Astrocyte (in vitro differentiated cells and primary cell): ENCODE results near the gene RSRP1. TPM values are rescaled to one million over a fixed set of nuclear protein-coding genes. Genes with fewer than 3 reads are reported as not detected.

ENCODE experiments used
- DNase-seq: peaks from one replicate; pipeline ENCODE4 v3.0.0-alpha.2; 2010; ENCODE audit warnings: low read depth
- FAIRE-seq: peaks from 2 replicates; lab custom pipeline; 2011; peaks lifted over from hg19 to GRCh38; lab: Jason Lieb, UNC
- H2AFZ ChIP-seq: 2 replicates; pipeline ENCODE4 v1.6.0; 2012; ENCODE audit warnings: low read depth, low read length, inconsistent platforms
- H3K27ac ChIP-seq: 2 replicates; pipeline ENCODE4 v1.5.1; 2011; ENCODE audit warnings: low read depth, low read length, inconsistent platforms
- H3K27me3 ChIP-seq: 2 replicates; pipeline ENCODE4 v1.6.0; 2011; ENCODE audit warnings: low read length, inconsistent platforms; ENCODE audit not compliant: insufficient read depth
- H3K36me3 ChIP-seq: 2 replicates; pipeline ENCODE4 v1.5.1; 2011; ENCODE audit warnings: low read length, inconsistent platforms; ENCODE audit not compliant: insufficient read depth
- H3K4me1 ChIP-seq: 2 replicates; pipeline ENCODE4 v1.5.1; 2011; ENCODE audit warnings: low read length, inconsistent platforms; ENCODE audit not compliant: insufficient read depth
- H3K4me2 ChIP-seq: 2 replicates; pipeline ENCODE4 v1.6.0; 2012; ENCODE audit warnings: low read length, inconsistent platforms
- H3K4me3 ChIP-seq: 2 replicates; pipeline ENCODE4 v1.5.1; 2011; ENCODE audit warnings: low read depth, mild to moderate bottlenecking, low read length, inconsistent platforms; ENCODE audit not compliant: insufficient read depth
- H3K79me2 ChIP-seq: 2 replicates; pipeline ENCODE4 v1.6.0; 2012; ENCODE audit warnings: mild to moderate bottlenecking, low read length, inconsistent platforms; ENCODE audit not compliant: insufficient read depth
- H3K9ac ChIP-seq: 2 replicates; pipeline ENCODE4 v1.6.0; 2012; ENCODE audit warnings: mild to moderate bottlenecking, low read length, inconsistent platforms
- H3K9me3 ChIP-seq: 2 replicates; pipeline ENCODE4 v1.5.1; 2012; ENCODE audit warnings: low read depth, mild to moderate bottlenecking, low read length, inconsistent platforms; ENCODE audit not compliant: insufficient read depth
- H4K20me1 ChIP-seq: 2 replicates; pipeline ENCODE4 v1.6.0; 2012; ENCODE audit warnings: low read length, inconsistent platforms; ENCODE audit not compliant: insufficient read depth
- H3K27ac Mint-ChIP-seq: one replicate; pipeline ENCODE4 v1.8.0; 2021; ENCODE audit warnings: mild to moderate bottlenecking, mixed read lengths; ENCODE audit not compliant: unreplicated experiment
- H3K27me3 Mint-ChIP-seq: one replicate; pipeline ENCODE4 v1.8.0; 2021; ENCODE audit warnings: low read depth, mixed read lengths; ENCODE audit not compliant: unreplicated experiment
- H3K36me3 Mint-ChIP-seq: one replicate; pipeline ENCODE4 v1.8.0; 2021; ENCODE audit warnings: low read depth, mixed read lengths; ENCODE audit not compliant: unreplicated experiment
- H3K4me1 Mint-ChIP-seq: one replicate; pipeline ENCODE4 v1.8.0; 2021; ENCODE audit warnings: low read depth, mixed read lengths; ENCODE audit not compliant: unreplicated experiment
- H3K4me3 Mint-ChIP-seq: one replicate; pipeline ENCODE4 v1.8.0; 2021; ENCODE audit warnings: mild to moderate bottlenecking, moderate library complexity, mixed read lengths; ENCODE audit not compliant: unreplicated experiment
- H3K9me3 Mint-ChIP-seq: one replicate; pipeline ENCODE4 v1.8.0; 2021; ENCODE audit warnings: mild to moderate bottlenecking, mixed read lengths; ENCODE audit not compliant: unreplicated experiment
- CTCF ChIP-seq: IDR thresholded peaks from 2 replicates; pipeline ENCODE4 v1.5.1; 2011; ENCODE audit warnings: low read depth, mild to moderate bottlenecking, inconsistent platforms, low read length, moderate library complexity; ENCODE audit not compliant: insufficient read depth
- EZH2 ChIP-seq: IDR thresholded peaks from 2 replicates; pipeline ENCODE4 v1.6.1; 2012; ENCODE audit warnings: mild to moderate bottlenecking, low read length, inconsistent platforms; ENCODE audit not compliant: insufficient read depth
- total RNA-seq: library from RNA; stranded (reverse); gene quantifications from 2 replicates; pipeline ENCODE4 v1.2.1, GENCODE V29; 2021

The RSRP1 gene
- total RNA-seq, 1 donor from 2014 or later: 88.3 TPM

- H3K9ac ChIP-seq: no peak overlapping the region
- peaks cover 10% of the 10 kb centered on the region for H3K27me3 ChIP-seq
Observed at GRCh38 chr1:25194054-25194453, 53.2 kb downstream of the RSRP1 start.

GRCh38 chr1:25193229-25193628 is 54.0 kb downstream of the RSRP1 start:
- no peak overlapping the region for H3K4me2 ChIP-seq
- no peaks in the 10 kb centered on the region for H4K20me1 ChIP-seq
- peaks cover 3% of the 10 kb centered on the region for H3K4me1 ChIP-seq
- peaks cover 6% of the 10 kb centered on the region for H3K4me1 Mint-ChIP-seq
- no peak for TF ChIP-seq CTCF
- TF ChIP-seq EZH2: no peak
- H3K9ac ChIP-seq: no peak overlapping the region
- no peaks in the 10 kb centered on the region for H3K9me3 ChIP-seq
- no peaks in the 10 kb centered on the region for H3K79me2 ChIP-seq
- no peak overlapping the region for H2AFZ ChIP-seq
- no peak overlapping the region for H3K27ac Mint-ChIP-seq
- DNase-seq (no peak), FAIRE-seq (no peak)
- H3K4me3 Mint-ChIP-seq: no peak overlapping the region
- no peak overlapping the region for H3K4me3 ChIP-seq
- no peaks in the 10 kb centered on the region for H3K9me3 Mint-ChIP-seq
- no peaks in the 10 kb centered on the region for H3K36me3 Mint-ChIP-seq
- H3K36me3 ChIP-seq: no peaks in the 10 kb centered on the region
- H3K27ac ChIP-seq: no peak overlapping the region
- peaks cover 38% of the 10 kb centered on the region for H3K27me3 Mint-ChIP-seq
- H3K27me3 ChIP-seq: peaks cover 8% of the 10 kb centered on the region

More at GRCh38 chr1:25194054-25194453, 53.2 kb downstream of the RSRP1 start:
- Histone ChIP-seq H3K36me3 (no peaks in the 10 kb centered on the region), H3K9me3 (no peaks in the 10 kb centered on the region), H3K4me1 (peaks cover 8% of the 10 kb centered on the region), H3K4me2 (no peak overlapping the region), H3K79me2 (no peaks in the 10 kb centered on the region), H2AFZ (no peak overlapping the region), H3K27ac (no peak overlapping the region), H3K4me3 (no peak overlapping the region), H4K20me1 (no peaks in the 10 kb centered on the region)
- Mint-ChIP-seq H3K27me3 (peaks cover 44% of the 10 kb centered on the region), H3K4me1 (peaks cover 11% of the 10 kb centered on the region), H3K4me3 (no peak overlapping the region), H3K9me3 (no peaks in the 10 kb centered on the region), H3K36me3 (no peaks in the 10 kb centered on the region), H3K27ac (no peak overlapping the region)
- FAIRE-seq: no peak
- DNase-seq: no peak
- TF ChIP-seq EZH2 (no peak), CTCF (no peak)

Other genes with a start within 250 kb of the RSRP1 start
- gene SYF2, start 15.0 kb downstream of the RSRP1 start, total RNA-seq: 28.5 and 29.1 TPM in 2 replicates
- gene RHD, start 25.1 kb upstream of the RSRP1 start, total RNA-seq: not detected in 2 replicates
- 175 and 189 TPM in 2 replicates for gene TMEM50A, start 90.9 kb upstream of the RSRP1 start, total RNA-seq
- gene RHCE, start 173.4 kb upstream of the RSRP1 start, total RNA-seq: 0.75 and 1.4 TPM in 2 replicates
- 31.8 and 37.4 TPM in 2 replicates for gene MACO1, start 183.4 kb upstream of the RSRP1 start, total RNA-seq